ENCODE results near the gene ZNF79. TPM values are rescaled to one million over a fixed set of nuclear protein-coding genes. Genes with fewer than 3 reads are reported as not detected.

Gene ZNF79
- total and polyA plus RNA-seq, 9 of the 15 experiments (the other 6 are each of a cell fraction or from before 2014, with no cell fraction given): 0.62 to 7.0 (median 4.1) TPM

DNA sequence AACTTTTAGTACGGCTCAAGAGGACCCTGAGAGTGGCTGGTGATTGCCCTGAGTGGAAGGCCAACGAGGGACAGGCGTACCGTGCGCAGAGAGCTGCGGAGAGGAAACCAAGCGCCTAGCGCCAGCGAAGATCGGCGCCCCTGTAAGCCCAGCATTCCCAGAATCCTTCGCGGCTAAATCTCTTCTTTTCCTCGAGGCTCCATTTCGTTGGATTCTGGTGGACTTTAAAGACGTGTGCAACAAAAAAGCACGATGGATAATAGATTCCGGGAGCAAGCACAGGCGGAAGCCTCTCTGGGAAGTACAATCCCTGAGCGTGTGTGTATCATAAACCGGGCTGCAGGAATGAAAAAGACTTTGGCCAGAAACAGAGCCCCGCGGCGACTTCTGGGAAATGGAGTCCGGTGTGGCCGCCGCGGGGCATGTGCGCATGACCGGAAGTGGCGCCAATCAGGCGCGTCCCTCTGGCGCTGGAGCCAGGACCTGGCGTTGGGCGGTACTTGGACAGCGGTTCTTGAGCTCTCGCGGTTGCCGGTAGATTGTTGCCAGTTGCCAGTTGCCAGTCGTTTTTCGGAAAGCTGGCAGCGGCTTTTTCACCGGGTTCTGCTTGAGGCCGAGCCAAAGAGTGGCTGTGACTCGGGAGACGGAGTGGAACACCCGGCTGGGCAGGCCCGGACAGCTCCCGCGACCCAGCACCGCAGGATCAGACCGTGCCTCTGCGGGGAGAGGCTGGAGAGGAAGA lies at the start of gene ZNF79 (continued):
- no peak for TF ChIP-seq ZBTB33 (CRISPR knock-in tag; IDR thresholded peaks at IDR 0.05)
- TF ChIP-seq, protein P1, sequence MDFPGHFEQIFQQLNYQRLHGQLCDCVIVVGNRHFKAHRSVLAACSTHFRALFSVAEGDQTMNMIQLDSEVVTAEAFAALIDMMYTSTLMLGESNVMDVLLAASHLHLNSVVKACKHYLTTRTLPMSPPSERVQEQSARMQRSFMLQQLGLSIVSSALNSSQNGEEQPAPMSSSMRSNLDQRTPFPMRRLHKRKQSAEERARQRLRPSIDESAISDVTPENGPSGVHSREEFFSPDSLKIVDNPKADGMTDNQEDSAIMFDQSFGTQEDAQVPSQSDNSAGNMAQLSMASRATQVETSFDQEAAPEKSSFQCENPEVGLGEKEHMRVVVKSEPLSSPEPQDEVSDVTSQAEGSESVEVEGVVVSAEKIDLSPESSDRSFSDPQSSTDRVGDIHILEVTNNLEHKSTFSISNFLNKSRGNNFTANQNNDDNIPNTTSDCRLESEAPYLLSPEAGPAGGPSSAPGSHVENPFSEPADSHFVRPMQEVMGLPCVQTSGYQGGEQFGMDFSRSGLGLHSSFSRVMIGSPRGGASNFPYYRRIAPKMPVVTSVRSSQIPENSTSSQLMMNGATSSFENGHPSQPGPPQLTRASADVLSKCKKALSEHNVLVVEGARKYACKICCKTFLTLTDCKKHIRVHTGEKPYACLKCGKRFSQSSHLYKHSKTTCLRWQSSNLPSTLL (IDR thresholded peaks at IDR 0.05): no peak
- no peak for TF ChIP-seq NR4A1 (CRISPR knock-in tag; IDR thresholded peaks at IDR 0.05)
- TF ChIP-seq NR4A1 (tag; IDR thresholded peaks at IDR 0.05): peak; percentile 65; the same call in 1 of the 2 replicates
- TF ChIP-seq AFF4 (CRISPR knock-in tag; IDR thresholded peaks at IDR 0.05): peak; percentile 45; the same call in 1 of the 2 replicates
- peak; percentile 85; the same call in 1 of the 2 replicates for TF ChIP-seq CREB3 (tag; conservative IDR thresholded peaks at IDR 0.05; ENCODE audit: low read depth)
- peak; percentile 59; the same call in 1 of the 2 replicates for TF ChIP-seq MIER1 (IDR thresholded peaks at IDR 0.05; ENCODE audit: low read depth)
- no peak for TF ChIP-seq ZNF384 (IDR thresholded peaks at IDR 0.05; ENCODE audit: low read depth, low read length)
- TF ChIP-seq SIN3A (IDR thresholded peaks at IDR 0.05; ENCODE audit: borderline replicate concordance in 2 of 2, control insufficient read depth in 1 of 2, low read depth in 2 of 2, low read length in 2 of 2): peak in 1 of 2 experiments; percentile 86; a peak in 1 of 4 replicates
- TF ChIP-seq NR3C1 (CRISPR knock-in tag; IDR thresholded peaks at IDR 0.05): no peak
- no peak for TF ChIP-seq ZZZ3 (IDR thresholded peaks at IDR 0.05)
- TF ChIP-seq CBFA2T2 (conservative IDR thresholded peaks at IDR 0.05): 0 out of 2 replicates have a peak, but pooled peaks have one; percentile 4
- TF ChIP-seq L3MBTL2 (IDR thresholded peaks at IDR 0.05): peak; percentile 84
- peak; percentile 16; the same call in 1 of the 2 replicates for TF ChIP-seq LCOR (CRISPR knock-in tag; IDR thresholded peaks at IDR 0.05)
- TF ChIP-seq DDX20 (tag; IDR thresholded peaks at IDR 0.05; ENCODE audit: low read depth): 0 out of 2 replicates have a peak, but pooled peaks have one; percentile 29
- TF ChIP-seq THRB (CRISPR knock-in tag; conservative IDR thresholded peaks at IDR 0.05): no peak
